Esophagus mucosa (tissue), 1 donor: Measurements from ENCODE around the gene ZSWIM6. TPM values are rescaled to one million over a fixed set of nuclear protein-coding genes. Genes with fewer than 3 reads are reported as not detected.
A peak's percentile ranks its signal among the peaks of the same experiment; 100 is the strongest.

Experiments used
- ATAC-seq: fragments of 200-7000 bp; cut with Tn5 transposase; one replicate; pipeline ENCODE4 v1.9.1; 2020
- total RNA-seq: library from RNA; stranded (reverse); gene quantifications from one replicate; pipeline ENCODE4 v1.2.4, GENCODE V29; 2023
- donor health status: DM: yes; HTN: yes; CAD: no.

ZSWIM6 gene
- total RNA-seq, 1 donor from 2014 or later = 6.3 TPM

- no peak for ATAC-seq
Measured at GRCh38 chr5:61491861-61492260, 159.8 kb downstream of the ZSWIM6 start.

GRCh38 chr5:61493973-61494372 lies 161.9 kb downstream of the ZSWIM6 start:
- ATAC-seq = no peak

DNA sequence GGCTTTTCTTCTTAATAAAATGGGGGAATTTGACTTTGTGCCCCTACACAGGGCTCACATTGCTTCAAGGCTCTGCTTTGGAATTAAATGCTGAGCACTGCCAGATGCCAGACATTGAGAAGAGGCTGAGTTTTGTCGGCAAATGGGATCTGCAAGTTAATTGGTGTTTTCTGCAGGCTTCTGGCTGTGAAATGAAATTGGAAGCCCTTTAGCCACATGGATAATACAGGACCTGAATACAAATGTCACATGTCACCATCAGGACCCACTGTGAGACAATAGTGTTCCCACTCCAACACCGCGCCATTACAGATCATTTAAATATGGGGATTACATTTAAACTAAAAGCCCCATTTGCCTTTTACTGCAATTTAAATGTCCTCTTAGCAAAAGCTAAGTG lies 164.4 kb downstream of the ZSWIM6 start:
- ATAC-seq = no peak

DNA sequence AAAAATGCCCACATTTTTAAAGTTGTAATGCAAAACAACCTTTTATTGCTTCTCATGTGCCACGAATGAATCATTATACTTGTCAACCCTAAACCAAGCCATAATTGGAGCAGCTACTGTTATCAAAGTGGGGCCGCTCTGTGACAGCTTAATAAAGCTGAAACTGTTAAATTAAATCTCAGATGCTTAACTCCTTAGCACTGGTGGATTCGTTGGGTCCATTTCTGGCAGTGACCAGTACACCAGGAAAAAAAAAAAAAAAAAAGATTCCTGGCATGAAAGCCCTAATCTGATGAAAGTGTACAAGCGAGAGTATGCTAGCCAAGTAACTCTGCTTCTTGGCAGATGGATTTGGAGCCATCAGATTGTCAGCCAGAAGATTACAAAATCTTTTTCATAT lies 164.8 kb downstream of the ZSWIM6 start:
- ATAC-seq = no peak

DNA sequence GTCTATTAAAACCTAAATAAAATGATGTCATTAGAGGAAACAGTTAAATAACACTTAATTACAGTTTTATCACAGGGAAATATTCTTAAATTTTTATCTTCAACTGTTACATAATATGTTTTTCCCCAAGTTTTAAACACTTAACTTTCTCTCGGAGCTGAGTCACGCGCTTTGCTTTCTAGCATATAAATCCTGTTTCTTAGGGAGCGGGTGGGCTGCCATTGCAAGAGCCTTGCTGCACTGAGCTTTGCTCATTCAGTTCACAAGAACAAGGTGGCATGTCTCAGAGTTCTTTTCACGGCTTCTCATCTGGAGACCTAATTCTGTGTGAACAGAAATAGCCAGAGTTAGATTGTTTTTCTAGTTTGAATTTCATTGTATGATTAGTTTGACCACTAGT lies 166.1 kb downstream of the ZSWIM6 start:
- no peak for ATAC-seq

DNA sequence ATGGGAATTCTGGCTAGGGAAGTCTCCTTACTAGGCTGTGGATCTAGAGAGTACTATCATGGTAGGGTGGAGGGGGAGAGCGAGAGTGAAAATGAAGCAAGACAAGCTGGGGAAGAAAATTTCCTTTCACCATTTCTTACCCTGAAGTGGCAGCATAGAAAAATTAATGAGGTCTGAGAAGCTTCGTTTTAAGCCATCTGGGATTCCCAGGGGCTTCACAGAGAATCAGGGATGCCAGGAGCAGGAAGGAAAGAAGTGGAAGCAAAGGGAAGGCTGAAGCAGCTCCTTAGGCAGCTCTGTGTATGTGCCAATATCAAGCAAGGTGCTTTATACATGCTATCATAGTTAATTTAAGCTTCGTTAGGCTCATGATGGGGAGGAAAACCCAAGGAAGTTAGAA lies 169.9 kb downstream of the ZSWIM6 start:
- ATAC-seq = no peak

- no peak for ATAC-seq
Measured at GRCh38 chr5:61504143-61504770, 172.2 kb downstream of the ZSWIM6 start.

- ATAC-seq = no peak
Measured at GRCh38 chr5:61505281-61505680, 173.2 kb downstream of the ZSWIM6 start.

GRCh38 chr5:61507232-61507631 lies 175.2 kb downstream of the ZSWIM6 start:
- ATAC-seq = no peak

DNA sequence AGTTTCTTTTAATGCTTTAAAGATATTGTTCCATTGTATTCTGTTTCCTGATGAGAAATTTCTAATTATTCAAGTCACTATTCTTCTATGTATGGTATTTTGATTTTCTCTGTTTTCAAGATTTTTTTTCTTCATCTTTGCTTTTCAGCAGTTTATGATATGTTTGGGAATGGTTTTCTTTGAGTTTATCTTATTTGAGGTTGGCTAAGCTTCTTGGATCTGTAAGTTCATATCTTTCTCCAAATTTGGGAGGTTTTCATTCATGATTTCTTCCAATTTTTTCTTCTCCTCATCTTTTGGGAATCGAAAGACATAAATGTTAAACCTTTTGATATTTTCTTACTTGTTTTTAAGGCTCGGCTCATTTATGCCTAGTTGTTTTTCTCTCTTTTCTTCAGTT lies 184.9 kb downstream of the ZSWIM6 start:
- ATAC-seq = no peak

DNA sequence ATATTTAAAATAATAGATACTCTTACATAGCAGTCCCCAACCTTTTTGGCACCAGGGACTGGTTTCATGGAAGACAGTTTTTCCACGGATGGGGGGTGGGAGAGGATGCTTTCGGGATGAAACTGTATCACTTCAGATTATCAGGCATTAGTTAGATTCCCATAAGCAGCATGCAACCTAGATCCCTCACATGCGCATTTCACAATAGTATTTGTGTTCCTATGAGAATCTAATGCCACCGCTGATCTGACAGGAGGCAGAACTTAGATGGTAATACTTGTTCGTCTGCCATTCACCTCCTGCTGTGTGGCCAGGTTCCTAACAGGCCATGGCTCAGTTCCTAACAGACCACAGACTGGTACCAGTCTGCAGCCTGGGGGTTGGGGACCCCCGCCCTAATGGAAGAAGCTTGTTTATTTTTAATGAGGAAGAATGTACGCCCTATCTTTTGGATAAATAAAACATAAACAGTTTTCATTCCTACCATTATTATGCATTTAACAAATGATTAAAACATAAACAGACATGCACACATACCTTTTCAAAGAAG lies 187.7 kb downstream of the ZSWIM6 start:
- no peak for ATAC-seq

DNA sequence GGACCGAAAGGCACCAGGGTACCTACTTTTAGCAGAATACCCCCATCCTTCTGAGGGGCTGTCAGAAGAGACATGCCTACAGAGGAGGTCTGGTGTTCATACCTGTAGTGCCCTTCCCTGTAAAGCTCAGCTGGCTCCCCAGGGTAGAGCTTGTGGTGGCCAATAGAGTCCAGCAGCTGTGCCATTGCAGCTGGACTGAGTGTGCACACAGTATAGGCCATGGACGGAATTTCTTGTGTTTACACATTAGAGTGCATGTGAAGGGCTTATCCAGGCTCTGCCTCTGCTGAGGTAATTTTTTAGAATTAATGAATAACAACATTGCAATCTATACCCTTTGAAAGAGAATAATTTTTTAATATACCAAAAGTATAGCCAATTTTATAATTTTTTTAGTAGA lies 191.0 kb downstream of the ZSWIM6 start:
- no peak for ATAC-seq

- ATAC-seq = no peak
Measured at GRCh38 chr5:61523997-61524396, 191.9 kb downstream of the ZSWIM6 start.

DNA sequence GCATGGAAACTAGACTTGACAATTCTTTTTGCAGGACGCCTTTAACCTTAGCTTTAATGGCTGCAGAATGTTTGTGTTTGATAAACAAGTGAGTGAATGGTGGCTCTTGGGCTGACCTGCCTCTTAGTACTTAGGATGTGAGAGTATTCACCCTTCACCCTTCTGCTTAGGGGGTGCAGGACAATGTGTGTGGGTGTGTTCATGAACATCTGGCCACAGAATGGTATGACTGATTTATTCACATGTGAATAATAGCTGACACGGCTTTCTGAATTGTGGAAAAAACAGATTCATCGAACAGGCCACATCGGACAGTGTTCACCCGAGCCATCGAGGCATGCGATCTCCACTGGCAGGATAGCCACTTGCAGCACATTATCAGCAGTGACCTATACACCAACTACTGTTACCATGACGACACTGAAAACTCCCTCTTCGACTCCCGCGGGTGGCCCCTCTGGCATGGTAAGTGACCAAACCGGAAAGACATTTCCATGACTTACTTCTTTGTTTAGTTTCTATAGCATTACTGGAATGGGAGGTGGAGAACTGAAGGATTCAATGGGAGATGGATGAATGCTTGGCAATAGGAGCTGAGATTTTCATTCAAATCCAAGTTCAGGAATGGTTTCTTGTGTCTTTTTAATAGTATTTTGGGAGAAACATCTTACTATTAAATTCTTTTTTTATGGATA lies 193.6 kb downstream of the ZSWIM6 start:
- peak; percentile 32 for ATAC-seq

DNA sequence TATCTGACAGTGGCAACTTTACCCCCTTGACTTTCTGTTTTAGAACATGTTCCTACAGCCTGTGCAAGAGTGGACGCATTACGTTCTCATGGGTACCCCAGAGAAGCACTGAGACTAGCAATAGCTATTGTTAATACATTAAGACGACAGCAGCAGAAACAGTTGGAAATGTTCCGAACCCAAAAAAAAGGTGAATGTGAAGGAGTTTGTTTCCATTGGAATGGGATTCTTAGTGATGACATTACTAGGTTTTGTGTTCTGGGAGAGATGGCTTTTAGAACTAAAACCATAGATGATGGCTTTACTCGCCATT lies 194.1 kb downstream of the ZSWIM6 start:
- no peak for ATAC-seq

DNA sequence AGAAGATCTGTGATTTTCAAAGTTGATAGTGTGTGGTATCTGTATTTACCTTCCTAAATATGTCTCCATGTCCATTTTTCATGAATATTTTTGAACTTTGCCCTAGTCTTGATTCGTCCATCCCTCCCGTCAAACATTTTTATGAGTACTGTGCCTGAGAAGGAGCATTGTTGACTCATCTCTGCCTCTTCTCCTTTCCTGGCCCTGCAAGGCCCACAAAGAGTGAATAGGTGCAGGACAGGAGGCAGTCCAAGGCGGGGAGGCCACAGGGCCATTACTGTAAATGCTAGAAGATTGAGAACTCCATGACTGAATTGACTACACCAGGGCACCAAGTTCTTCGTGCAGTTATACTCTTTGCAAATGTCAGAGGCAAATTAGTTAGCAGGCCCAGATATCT lies 200.9 kb downstream of the ZSWIM6 start:
- ATAC-seq = no peak

GRCh38 chr5:61534481-61535267 lies 202.6 kb downstream of the ZSWIM6 start:
- ATAC-seq = no peak

DNA sequence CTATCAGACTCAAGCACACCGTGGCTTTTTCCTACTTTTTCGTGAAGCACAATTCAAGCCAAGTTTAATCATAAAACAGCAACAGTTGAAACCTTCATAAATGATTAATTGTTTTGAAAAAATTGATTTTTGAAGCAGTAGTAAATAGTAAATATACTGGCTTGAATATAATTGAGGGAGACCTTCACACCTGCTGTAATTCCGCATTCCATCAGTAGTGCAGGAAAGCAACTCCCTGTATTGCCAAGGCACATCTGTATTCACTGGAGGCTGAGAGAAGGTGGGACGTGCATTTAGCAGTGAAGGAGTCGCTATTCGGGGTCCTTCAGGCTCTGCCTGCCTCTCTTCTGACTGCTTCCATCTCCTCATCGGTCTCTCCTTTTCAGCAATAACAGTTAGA lies 203.8 kb downstream of the ZSWIM6 start:
- ATAC-seq = no peak

GRCh38 chr5:61536922-61537321 lies 204.9 kb downstream of the ZSWIM6 start:
- no peak for ATAC-seq

GRCh38 chr5:61538722-61539501 lies 206.9 kb downstream of the ZSWIM6 start:
- ATAC-seq = peak; percentile 91

DNA sequence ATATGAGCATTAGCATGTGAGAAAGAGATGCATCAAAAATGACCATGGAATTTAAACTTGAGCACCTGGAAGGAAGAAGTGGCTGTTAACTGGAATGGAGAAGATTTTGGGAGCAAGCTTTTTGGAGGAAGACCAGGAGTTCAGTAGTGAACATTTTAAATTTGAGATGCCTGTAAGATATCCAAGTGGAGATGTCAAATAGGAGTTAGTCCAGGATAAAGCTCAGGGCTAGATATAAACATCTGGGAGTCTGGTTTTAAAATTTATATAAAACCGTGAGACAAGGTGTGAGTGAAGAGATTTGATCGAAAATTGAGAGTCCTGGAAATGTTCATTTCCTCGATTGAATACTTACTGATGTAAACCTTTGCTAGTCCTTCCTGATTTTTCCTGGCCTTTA lies 217.5 kb downstream of the ZSWIM6 start:
- ATAC-seq = no peak

GRCh38 chr5:61551637-61552313 lies 219.7 kb downstream of the ZSWIM6 start:
- no peak for ATAC-seq
